MM.1S (cell line): ENCODE data around the gene GDPD3.
"Not testable (repeated sequence)": the region's sequence is repeated elsewhere in the genome, so short reads cannot be mapped to it uniquely, and the experiment has no call there.

Experiments used
- DNase-seq: peaks from one replicate; pipeline ENCODE4 v3.0.0-alpha.2; 2015
- H2AFZ ChIP-seq: fragments of 300-600 bp; sonication (generic); 2 replicates; pipeline ENCODE4 v1.6.0; 2016; ENCODE audit warnings: antibody characterized with exemption, low read length
- H3F3A ChIP-seq: fragments of 300-600 bp; sonication (generic); 2 replicates; pipeline ENCODE4 v1.6.1; 2016; ENCODE audit warnings: mild to moderate bottlenecking, antibody characterized with exemption, low read length, moderate library complexity, mixed read lengths; ENCODE audit not compliant: insufficient read depth
- H3K27ac ChIP-seq: fragments of 300-600 bp; sonication (generic); 2 replicates; pipeline ENCODE4 v1.5.1; 2016; ENCODE audit warnings: mild to moderate bottlenecking, low read length
- H3K27me3 ChIP-seq: fragments of 300-600 bp; sonication (generic); replicated peaks from 2 replicates; pipeline ENCODE4 v1.6.0; 2016; ENCODE audit warnings: low read length; ENCODE audit not compliant: insufficient read depth
- H3K36me3 ChIP-seq: fragments of 300-600 bp; sonication (generic); replicated peaks from 2 replicates; pipeline ENCODE4 v1.6.1; 2016; ENCODE audit warnings: mild to moderate bottlenecking, low read length, mixed read lengths; ENCODE audit not compliant: insufficient read depth
- H3K4me1 ChIP-seq: fragments of 300-600 bp; sonication (generic); 2 replicates; pipeline ENCODE4 v1.6.1; 2016; ENCODE audit warnings: low read length, mixed read lengths
- H3K4me2 ChIP-seq: fragments of 300-600 bp; sonication (generic); 2 replicates; pipeline ENCODE4 v1.6.0; 2016; ENCODE audit warnings: low read depth, low read length
- H3K4me3 ChIP-seq: fragments of 300-600 bp; sonication (generic); 2 replicates; pipeline ENCODE4 v1.5.1; 2016; ENCODE audit warnings: low read length, mixed read lengths
- H3K79me2 ChIP-seq: fragments of 300-600 bp; sonication (generic); 2 replicates; pipeline ENCODE4 v1.6.1; 2016; ENCODE audit warnings: mixed run types, low read length, mixed read lengths
- H3K9ac ChIP-seq: fragments of 300-600 bp; sonication (generic); 2 replicates; pipeline ENCODE4 v1.6.1; 2016; ENCODE audit warnings: low read length, mixed read lengths
- H3K9me2 ChIP-seq: fragments of 300-600 bp; sonication (generic); replicated peaks from 2 replicates; pipeline ENCODE4 v1.6.1; 2016; ENCODE audit warnings: mild to moderate bottlenecking, low read length, mixed read lengths; ENCODE audit not compliant: insufficient read depth
- H3K9me3 ChIP-seq: fragments of 300-600 bp; sonication (generic); replicated peaks from 2 replicates; pipeline ENCODE4 v1.6.1; 2016; ENCODE audit warnings: mild to moderate bottlenecking, low read length, mixed read lengths; ENCODE audit not compliant: insufficient read depth
- H4K20me1 ChIP-seq: fragments of 300-600 bp; sonication (generic); 2 replicates; pipeline ENCODE4 v1.6.1; 2016; ENCODE audit warnings: mild to moderate bottlenecking, low read length, moderate library complexity, mixed read lengths; ENCODE audit not compliant: insufficient read depth
- CTCF ChIP-seq: fragments of 300-600 bp; sonication (generic); IDR thresholded peaks from 2 replicates; pipeline ENCODE4 v1.5.1; 2016; ENCODE audit warnings: antibody characterized with exemption, low read length, mixed read lengths
- EZH2 ChIP-seq: fragments of 300-600 bp; sonication (generic); optimal IDR thresholded peaks from 2 replicates; pipeline ENCODE3; 2017; ENCODE audit warnings: low read depth, mild to moderate bottlenecking, antibody characterized with exemption, low read length, mixed read lengths
- EZH2phosphoT487 ChIP-seq: fragments of 300-600 bp; sonication (generic); IDR thresholded peaks from 2 replicates; pipeline ENCODE4 v1.6.1; 2018; ENCODE audit warnings: antibody characterized with exemption, low read length

Gene GDPD3

GRCh38 chr16:30117768-30118167 lies 4.4 kb upstream of the GDPD3 start:
- H3K4me3 ChIP-seq: no peak overlapping the region
- no peak for DNase-seq
- H3K4me2 ChIP-seq: no peak overlapping the region
- no peaks in the 10 kb centered on the region for H4K20me1 ChIP-seq
- H3K36me3 ChIP-seq: no peaks in the 10 kb centered on the region
- H3K27me3 ChIP-seq: no peaks in the 10 kb centered on the region
- H3K4me1 ChIP-seq: peaks cover 17% of the 10 kb centered on the region
- TF ChIP-seq EZH2phosphoT487: no peak
- TF ChIP-seq CTCF: no peak
- TF ChIP-seq EZH2: no peak
- H3K27ac ChIP-seq: no peak overlapping the region
- H3F3A ChIP-seq: peaks cover 15% of the 10 kb centered on the region
- no peaks in the 10 kb centered on the region for H3K9me3 ChIP-seq
- no peaks in the 10 kb centered on the region for H3K9me2 ChIP-seq
- no peak overlapping the region for H2AFZ ChIP-seq
- peaks cover 16% of the 10 kb centered on the region for H3K79me2 ChIP-seq
- H3K9ac ChIP-seq: no peak overlapping the region

GRCh38 chr16:30116291-30117207 lies 3.2 kb upstream of the GDPD3 start:
- peaks cover 17% of the 10 kb centered on the region for H3K4me1 ChIP-seq
- no peaks in the 10 kb centered on the region for H3K36me3 ChIP-seq
- no peak overlapping the region for H3K9ac ChIP-seq

GRCh38 chr16:30115238-30115637 lies 1.9 kb upstream of the GDPD3 start:
- no peaks in the 10 kb centered on the region for H3K9me2 ChIP-seq
- no peaks in the 10 kb centered on the region for H4K20me1 ChIP-seq
- H3F3A ChIP-seq: peaks cover 15% of the 10 kb centered on the region
- TF ChIP-seq EZH2: no peak
- TF ChIP-seq CTCF: no peak
- TF ChIP-seq EZH2phosphoT487: no peak
- no peak overlapping the region for H3K4me3 ChIP-seq
- no peaks in the 10 kb centered on the region for H3K27me3 ChIP-seq
- peak; percentile 97 for DNase-seq
- no peaks in the 10 kb centered on the region for H3K79me2 ChIP-seq
- H3K9me3 ChIP-seq: no peaks in the 10 kb centered on the region
- H2AFZ ChIP-seq: no peak overlapping the region
- H3K4me2 ChIP-seq: peak overlapping the region; percentile 45; the same call in 1 of the 2 replicates
- H3K9ac ChIP-seq: peak overlapping the region; percentile 6; the same call in 1 of the 2 replicates
- peaks cover 17% of the 10 kb centered on the region for H3K4me1 ChIP-seq
- peak overlapping the region; percentile 65; the same call in 1 of the 2 replicates for H3K27ac ChIP-seq
- no peaks in the 10 kb centered on the region for H3K36me3 ChIP-seq

More at GRCh38 chr16:30116291-30117207, 3.2 kb upstream of the GDPD3 start:
- TF ChIP-seq EZH2phosphoT487: no peak
- no peak for TF ChIP-seq CTCF
- no peak for TF ChIP-seq EZH2
- Histone ChIP-seq H3K9me3 (no peaks in the 10 kb centered on the region), H3K9me2 (no peaks in the 10 kb centered on the region), H3K27ac (peak overlapping the region; percentile 65; the same call in 1 of the 2 replicates), H3F3A (peaks cover 15% of the 10 kb centered on the region), H3K4me3 (no peak overlapping the region), H2AFZ (no peak overlapping the region), H3K27me3 (no peaks in the 10 kb centered on the region), H3K79me2 (peaks cover 4% of the 10 kb centered on the region; the same call in 1 of the 2 replicates), H4K20me1 (no peaks in the 10 kb centered on the region), H3K4me2 (no peak overlapping the region)
- DNase-seq: no peak

GRCh38 chr16:30114833-30115232 lies 1.5 kb upstream of the GDPD3 start:
- Histone ChIP-seq H3K9ac (peak overlapping the region; percentile 35; the same call in 1 of the 2 replicates), H3K27ac (peak overlapping the region; percentile 65; the same call in 1 of the 2 replicates), H3F3A (peaks cover 15% of the 10 kb centered on the region), H3K4me2 (peak overlapping the region; percentile 45; the same call in 1 of the 2 replicates), H3K4me1 (peaks cover 17% of the 10 kb centered on the region), H3K4me3 (0 out of 2 replicates have a peak overlapping the region, but pooled peaks have one; percentile 6)
- DNase-seq, H3K27me3 ChIP-seq, H3K9me2 ChIP-seq, H3K36me3 ChIP-seq, H3K9me3 ChIP-seq, H2AFZ ChIP-seq, H3K79me2 ChIP-seq, H4K20me1 ChIP-seq: not testable (repeated sequence)
